SK-N-SH (cell line): ENCODE data around the gene ADCY1. TPM values are rescaled to one million over a fixed set of nuclear protein-coding genes. Genes with fewer than 3 reads are reported as not detected.

Source experiments
- CTCF ChIA-PET: fragments of 300-600, 350-600 bp; formaldehyde crosslinking; extraction: SDS; loops from one replicate; lab custom pipeline; 2021; lab: Yijun Ruan, JAX
- POLR2A ChIA-PET: fragments of 350-600 bp; sonication (Branson Sonifier 250); formaldehyde crosslinking; extraction: SDS; loops from one replicate; lab custom pipeline; 2020; ENCODE audit warnings: antibody characterized with exemption, inconsistent platforms; lab: Yijun Ruan, JAX
- DNase-seq: peaks from one replicate; pipeline ENCODE4 v3.0.0; 2012
- H2AFZ ChIP-seq: fragments of 200-600 bp; sonication (generic); 2 replicates; pipeline ENCODE4 v1.8.1; 2016; ENCODE audit warnings: antibody characterized with exemption, mild to moderate bottlenecking, low read depth
- H3F3A ChIP-seq: fragments of 200-600 bp; sonication (generic); replicated peaks from 2 replicates; pipeline ENCODE3; 2016; ENCODE audit warnings: antibody characterized with exemption, mild to moderate bottlenecking; ENCODE audit not compliant: insufficient read depth
- H3K27ac ChIP-seq, 2 experiments: fragments of 200-500 bp in 1 of 2; fragments of 200-600 bp in 1 of 2; sonication (Bioruptor generic) in 1 of 2; sonication (generic), shearing (Covaris generic) in 1 of 2; 2 replicates each; pipeline versions ENCODE4 v1.5.1 to v1.6.1; 2014 to 2016; ENCODE audit warnings: low read depth in 2 of 2, inconsistent platforms in 1 of 2, low read length in 1 of 2, mild to moderate bottlenecking in 1 of 2, mixed read lengths in 1 of 2
- H3K27me3 ChIP-seq: fragments of 200-600 bp; sonication (generic), shearing (Covaris generic); 2 replicates; pipeline ENCODE4 v1.6.1; 2016; ENCODE audit warnings: mixed run types; ENCODE audit not compliant: insufficient read depth
- H3K36me3 ChIP-seq, 2 experiments: fragments of 200-500 bp in 1 of 2; fragments of 200-600 bp in 1 of 2; sonication (Bioruptor generic) in 1 of 2; sonication (generic) in 1 of 2; replicated peaks in 1 of 2; 2 replicates each; pipeline versions ENCODE3 to v1.5.1; 2014 to 2016; ENCODE audit warnings: low read length in 1 of 2, mild to moderate bottlenecking in 1 of 2; ENCODE audit not compliant: insufficient read depth in 2 of 2, control insufficient read depth in 1 of 2
- H3K4me1 ChIP-seq, 2 experiments: fragments of 200-500 bp in 1 of 2; fragments of 200-600 bp in 1 of 2; sonication (Bioruptor generic) in 1 of 2; sonication (generic), shearing (Covaris generic) in 1 of 2; 2 replicates each; pipeline versions ENCODE4 v1.5.1 to v1.6.1; 2014 to 2016; ENCODE audit warnings: low read depth in 1 of 2, low read length in 1 of 2, mixed run types in 1 of 2; ENCODE audit not compliant: insufficient read depth in 2 of 2, control insufficient read depth in 1 of 2
- H3K4me2 ChIP-seq: fragments of 200-600 bp; sonication (generic), shearing (Covaris generic); 2 replicates; pipeline ENCODE4 v1.6.1; 2017; ENCODE audit warnings: mixed run types
- H3K4me3 ChIP-seq, 2 experiments: fragments of 200-500 bp in 1 of 2; fragments of 200-600 bp in 1 of 2; sonication (Bioruptor generic) in 1 of 2; sonication (generic), shearing (Covaris generic) in 1 of 2; 2 replicates each; pipeline versions ENCODE4 v1.5.1 to v1.8.1; 2014 to 2016; ENCODE audit warnings: low read depth in 2 of 2, inconsistent platforms in 1 of 2, low read length in 1 of 2, mild to moderate bottlenecking in 1 of 2, mixed read lengths in 1 of 2, moderate library complexity in 1 of 2
- H3K79me2 ChIP-seq: fragments of 200-600 bp; sonication (generic); 2 replicates; pipeline ENCODE4 v1.8.1; 2017; ENCODE audit warnings: mild to moderate bottlenecking; ENCODE audit not compliant: insufficient read depth
- H3K9ac ChIP-seq: fragments of 200-600 bp; sonication (generic); 2 replicates; pipeline ENCODE4 v1.6.1; 2017; ENCODE audit warnings: mixed run types
- H3K9me2 ChIP-seq: fragments of 200-600 bp; sonication (generic); 2 replicates; pipeline ENCODE4 v1.6.1; 2017; ENCODE audit warnings: mixed run types
- H3K9me3 ChIP-seq: fragments of 200-600 bp; sonication (generic); 2 replicates; pipeline ENCODE4 v1.6.1; 2017; ENCODE audit warnings: mixed run types, mild to moderate bottlenecking, moderate library complexity
- H4K20me1 ChIP-seq: fragments of 200-600 bp; sonication (generic); 2 replicates; pipeline ENCODE4 v1.6.1; 2017; ENCODE audit warnings: mild to moderate bottlenecking, mixed run types; ENCODE audit not compliant: insufficient read depth
- ELF1 ChIP-seq: IDR thresholded peaks from 2 replicates; pipeline ENCODE4 v1.4.0; 2012
- FOXJ3 ChIP-seq: sonication (generic); formaldehyde crosslinking; IDR thresholded peaks from 2 replicates; pipeline ENCODE4 v1.5.1; 2020; ENCODE audit warnings: mild to moderate bottlenecking, missing genetic modification reagents
- GABPA ChIP-seq: IDR thresholded peaks from 2 replicates; pipeline ENCODE4 v1.4.0; 2012; ENCODE audit warnings: low read depth, mild to moderate bottlenecking
- MEF2A ChIP-seq: IDR thresholded peaks from 2 replicates; pipeline ENCODE4 v1.4.0; 2012; ENCODE audit warnings: low read depth, borderline replicate concordance
- MXI1 ChIP-seq: IDR thresholded peaks from 2 replicates; pipeline ENCODE4 v1.6.1; 2012; ENCODE audit warnings: mild to moderate bottlenecking, low read depth, low read length, improper control_type of control experiment
- RAD21 ChIP-seq: IDR thresholded peaks from 2 replicates; pipeline ENCODE4 v1.6.1; 2012; ENCODE audit warnings: mild to moderate bottlenecking, low read length
- RFX5 ChIP-seq: IDR thresholded peaks from 2 replicates; pipeline ENCODE4 v1.6.1; 2012; ENCODE audit warnings: mild to moderate bottlenecking, improper control_type of control experiment, low read length
- RXRA ChIP-seq: IDR thresholded peaks from 2 replicates; pipeline ENCODE4 v1.4.0; 2012; ENCODE audit warnings: low read depth, mild to moderate bottlenecking, borderline replicate concordance
- SIN3A ChIP-seq: IDR thresholded peaks from 2 replicates; pipeline ENCODE4 v1.6.1; 2012; ENCODE audit warnings: low read depth, mild to moderate bottlenecking, low read length, moderate library complexity, borderline replicate concordance
- SMC3 ChIP-seq: IDR thresholded peaks from 2 replicates; pipeline ENCODE4 v1.6.1; 2012; ENCODE audit warnings: low read depth, low read length, improper control_type of control experiment
- TAF1 ChIP-seq: IDR thresholded peaks from 2 replicates; pipeline ENCODE4 v1.6.1; 2012; ENCODE audit warnings: low read depth, mild to moderate bottlenecking, low read length, moderate library complexity, borderline replicate concordance
- TCF12 ChIP-seq: IDR thresholded peaks from 2 replicates; pipeline ENCODE4 v1.4.0; 2012
- WGBS: methylation state at CpG from one replicate; pipeline ENCODE4 v1.1.6; 2017; ENCODE audit warnings: low lambda C conversion rate; 5-methylcytosine and 5-hydroxymethylcytosine counted together
- polyA plus RNA-seq, 3 experiments: library from polyadenylated mRNA; depleted of rRNA; stranded (reverse); fragments of >200 nt; gene quantifications; 2 replicates each; pipeline ENCODE4 v1.2.3, GENCODE V29; 2012
- TF ChIP-seq, protein P1 (sequence below): IDR thresholded peaks from 2 replicates; pipeline ENCODE4 v1.4.0; 2012; ENCODE audit warnings: low read depth, borderline replicate concordance
- TF ChIP-seq, protein P2 (sequence below): IDR thresholded peaks from 2 replicates; pipeline ENCODE4; 2012
- TF ChIP-seq, protein P3 (sequence below): IDR thresholded peaks from 2 replicates; pipeline ENCODE4 v1.4.0; 2012; ENCODE audit warnings: low read depth, borderline replicate concordance

The ADCY1 gene
- polyA plus RNA-seq, 1 of the 3 experiments (the other 2 are of a cell fraction): 0.16 TPM

DNA sequence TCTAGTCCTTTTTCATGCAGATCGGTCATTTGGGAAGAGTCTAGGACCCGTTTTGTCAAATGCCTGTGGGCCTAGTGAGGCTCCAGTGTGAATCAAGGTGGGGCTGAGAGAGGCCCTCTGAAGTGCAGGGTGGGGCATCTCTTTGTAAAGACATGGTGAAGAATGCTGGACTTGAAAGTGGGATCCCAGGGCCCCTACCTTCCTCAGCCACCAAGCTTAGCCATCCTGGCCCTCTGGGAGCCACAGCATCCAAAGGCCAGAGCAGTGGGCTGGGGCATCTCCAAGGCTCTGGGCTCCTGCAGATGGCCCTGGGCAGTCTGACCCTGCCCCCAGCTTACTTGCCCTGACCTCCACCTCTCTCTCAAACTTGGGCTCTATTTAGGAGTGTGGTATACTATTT lies 78.5 kb downstream of the ADCY1 start:
- WGBS: 27% methylated on average over 2 of the region's 2 CpGs
- Histone ChIP-seq H3F3A (no peaks in the 10 kb centered on the region), H3K9me3 (no peaks in the 10 kb centered on the region), H3K27ac (no peak overlapping the region), H4K20me1 (no peaks in the 10 kb centered on the region), H3K9ac (no peak overlapping the region), H3K79me2 (no peaks in the 10 kb centered on the region), H3K4me1 (peaks cover 0 to 22% of the 10 kb centered on the region in 2 experiments; a peak in 1 of 4 replicates), H3K9me2 (no peaks in the 10 kb centered on the region), H3K27me3 (no peaks in the 10 kb centered on the region), H3K36me3 (no peaks in the 10 kb centered on the region), H3K4me3 (no peak overlapping the region), H2AFZ (no peak overlapping the region), H3K4me2 (no peak overlapping the region)
- ChIA-PET CTCF (no interaction called here), POLR2A (no interaction called here)
- DNase-seq: no peak
- no peak for TF ChIP-seq SMC3
- no peak for TF ChIP-seq TCF12
- no peak for TF ChIP-seq SIN3A
- no peak for TF ChIP-seq RXRA
- no peak for TF ChIP-seq MEF2A
- TF ChIP-seq, protein P1, sequence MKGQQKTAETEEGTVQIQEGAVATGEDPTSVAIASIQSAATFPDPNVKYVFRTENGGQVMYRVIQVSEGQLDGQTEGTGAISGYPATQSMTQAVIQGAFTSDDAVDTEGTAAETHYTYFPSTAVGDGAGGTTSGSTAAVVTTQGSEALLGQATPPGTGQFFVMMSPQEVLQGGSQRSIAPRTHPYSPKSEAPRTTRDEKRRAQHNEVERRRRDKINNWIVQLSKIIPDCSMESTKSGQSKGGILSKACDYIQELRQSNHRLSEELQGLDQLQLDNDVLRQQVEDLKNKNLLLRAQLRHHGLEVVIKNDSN: no peak

DNA sequence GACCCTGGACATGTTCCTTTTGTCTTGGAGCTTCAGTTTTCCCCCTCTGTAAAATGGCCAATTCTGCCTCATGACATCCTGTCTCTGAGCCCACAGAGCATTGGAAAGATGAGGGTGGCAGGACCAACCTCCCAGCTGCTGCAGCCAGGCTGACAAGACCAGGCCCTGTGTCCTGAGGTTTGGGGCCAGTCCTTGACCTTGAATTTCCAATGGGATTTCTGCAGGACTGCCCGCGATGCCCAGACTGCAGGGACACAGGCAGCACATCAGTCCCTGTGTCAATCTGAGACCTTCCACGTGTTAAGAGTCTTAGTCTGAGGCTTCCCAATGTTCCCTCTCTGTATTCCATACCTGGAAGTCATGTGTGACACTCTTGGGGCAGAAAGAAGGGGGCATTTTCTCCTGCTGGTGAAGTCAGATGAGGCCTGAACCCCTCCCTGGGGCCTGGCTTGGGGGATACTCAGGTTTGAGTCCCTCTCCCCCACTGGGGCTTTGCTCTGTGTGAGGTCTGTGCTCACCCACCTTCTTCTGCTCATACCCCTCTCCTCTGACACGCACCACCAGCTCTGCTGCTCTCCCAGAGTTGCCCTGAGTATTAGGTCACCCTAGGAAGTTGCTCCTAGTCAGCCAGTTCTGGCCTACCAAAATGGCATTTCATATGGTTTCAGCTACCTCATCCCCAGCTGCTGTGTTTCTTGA lies 79.2 kb downstream of the ADCY1 start:
- Histone ChIP-seq H3K36me3 (no peaks in the 10 kb centered on the region), H3F3A (no peaks in the 10 kb centered on the region), H3K9me3 (no peaks in the 10 kb centered on the region), H4K20me1 (no peaks in the 10 kb centered on the region), H3K4me1 (peaks cover 0 to 19% of the 10 kb centered on the region in 2 experiments; a peak in 1 of 4 replicates), H3K4me2 (no peak overlapping the region), H3K4me3 (no peak overlapping the region), H3K27me3 (no peaks in the 10 kb centered on the region), H2AFZ (no peak overlapping the region), H3K79me2 (no peaks in the 10 kb centered on the region), H3K27ac (no peak overlapping the region), H3K9me2 (no peaks in the 10 kb centered on the region), H3K9ac (no peak overlapping the region)
- CTCF ChIA-PET: no interaction called here
- DNase-seq: no peak
- 55% methylated on average over 4 of the region's 4 CpGs for WGBS
- TF ChIP-seq RFX5 (no peak), TCF12 (no peak), RAD21 (no peak), MEF2A (no peak), RXRA (no peak), SIN3A (no peak), MXI1 (no peak), ELF1 (no peak), TAF1 (no peak), GABPA (no peak), FOXJ3 (CRISPR knock-in tag) (no peak)
- TF ChIP-seq, protein P2, sequence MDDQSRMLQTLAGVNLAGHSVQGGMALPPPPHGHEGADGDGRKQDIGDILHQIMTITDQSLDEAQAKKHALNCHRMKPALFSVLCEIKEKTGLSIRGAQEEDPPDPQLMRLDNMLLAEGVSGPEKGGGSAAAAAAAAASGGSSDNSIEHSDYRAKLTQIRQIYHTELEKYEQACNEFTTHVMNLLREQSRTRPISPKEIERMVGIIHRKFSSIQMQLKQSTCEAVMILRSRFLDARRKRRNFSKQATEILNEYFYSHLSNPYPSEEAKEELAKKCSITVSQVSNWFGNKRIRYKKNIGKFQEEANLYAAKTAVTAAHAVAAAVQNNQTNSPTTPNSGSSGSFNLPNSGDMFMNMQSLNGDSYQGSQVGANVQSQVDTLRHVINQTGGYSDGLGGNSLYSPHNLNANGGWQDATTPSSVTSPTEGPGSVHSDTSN: no peak
- TF ChIP-seq, protein P1: no peak
- TF ChIP-seq, protein P3, sequence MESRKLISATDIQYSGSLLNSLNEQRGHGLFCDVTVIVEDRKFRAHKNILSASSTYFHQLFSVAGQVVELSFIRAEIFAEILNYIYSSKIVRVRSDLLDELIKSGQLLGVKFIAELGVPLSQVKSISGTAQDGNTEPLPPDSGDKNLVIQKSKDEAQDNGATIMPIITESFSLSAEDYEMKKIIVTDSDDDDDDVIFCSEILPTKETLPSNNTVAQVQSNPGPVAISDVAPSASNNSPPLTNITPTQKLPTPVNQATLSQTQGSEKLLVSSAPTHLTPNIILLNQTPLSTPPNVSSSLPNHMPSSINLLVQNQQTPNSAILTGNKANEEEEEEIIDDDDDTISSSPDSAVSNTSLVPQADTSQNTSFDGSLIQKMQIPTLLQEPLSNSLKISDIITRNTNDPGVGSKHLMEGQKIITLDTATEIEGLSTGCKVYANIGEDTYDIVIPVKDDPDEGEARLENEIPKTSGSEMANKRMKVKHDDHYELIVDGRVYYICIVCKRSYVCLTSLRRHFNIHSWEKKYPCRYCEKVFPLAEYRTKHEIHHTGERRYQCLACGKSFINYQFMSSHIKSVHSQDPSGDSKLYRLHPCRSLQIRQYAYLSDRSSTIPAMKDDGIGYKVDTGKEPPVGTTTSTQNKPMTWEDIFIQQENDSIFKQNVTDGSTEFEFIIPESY: no peak
- POLR2A ChIA-PET: no interaction called here
